AG09319 (cell line): ENCODE data around the gene KIF2C.
"Not testable (repeated sequence)": the region's sequence is repeated elsewhere in the genome, so short reads cannot be mapped to it uniquely, and the experiment has no call there.

ENCODE experiments used
- DNase-seq: peaks from one replicate; pipeline ENCODE4 v3.0.0-alpha.2; 2010; ENCODE audit warnings: low read depth; ENCODE audit errors: extremely low read depth
- CTCF ChIP-seq: IDR thresholded peaks from 2 replicates; pipeline ENCODE4 v1.5.1; 2011; ENCODE audit warnings: low read depth, mild to moderate bottlenecking, inconsistent platforms, low read length, moderate library complexity

Gene KIF2C

GRCh38 chr1:44806025-44806703, 66.5 kb downstream of the KIF2C start:
- no peak for DNase-seq
- TF ChIP-seq CTCF, result no peak

- no peak for DNase-seq
- TF ChIP-seq CTCF, result no peak
Observed at GRCh38 chr1:44806704-44807363, 67.2 kb downstream of the KIF2C start, which contains the start of gene DYNLT4. Gene DYNLT4, minus strand, starts transcription at chr1:44807351. Its CDS starts 683 bp downstream, at chr1:44806668.

GRCh38 chr1:44807364-44808062, 67.9 kb downstream of the KIF2C start:
- TF ChIP-seq CTCF, result no peak
- DNase-seq, result peak; percentile 99

- no peak for TF ChIP-seq CTCF
- DNase-seq, result peak; percentile 83
Observed at GRCh38 chr1:44808063-44808937, 68.7 kb downstream of the KIF2C start, which contains the start of gene BTBD19. Gene BTBD19, plus strand, starts transcription at chr1:44808523. Its CDS starts 298 bp downstream, at chr1:44808821.

- no peak for DNase-seq
- peak; percentile 21 for TF ChIP-seq CTCF
Observed at GRCh38 chr1:44808938-44809917, 69.6 kb downstream of the KIF2C start.

- DNase-seq, result no peak
- no peak for TF ChIP-seq CTCF
Observed at GRCh38 chr1:44810101-44810761, 70.6 kb downstream of the KIF2C start.

- not testable (repeated sequence) for DNase-seq
Observed at GRCh38 chr1:44810762-44811105, 71.1 kb downstream of the KIF2C start.
